DOHH2 (cell line): Measurements from ENCODE around the gene GRIP2.

ENCODE experiments used
- H3F3A ChIP-seq: fragments of 200-600 bp; sonication (generic), shearing (Covaris generic); 2 replicates; pipeline ENCODE4 v1.6.0; 2016; ENCODE audit warnings: antibody characterized with exemption, mild to moderate bottlenecking; ENCODE audit not compliant: control insufficient read depth, insufficient read depth
- H3K27ac ChIP-seq: fragments of 200-600 bp; sonication (generic); 2 replicates; pipeline ENCODE4 v1.5.1; 2014; ENCODE audit warnings: low read depth, mild to moderate bottlenecking, low read length, moderate library complexity
- H3K27me3 ChIP-seq: fragments of 200-600 bp; sonication (generic); 2 replicates; pipeline ENCODE4 v1.6.1; 2014; ENCODE audit warnings: mild to moderate bottlenecking, low read length, mixed read lengths; ENCODE audit not compliant: control insufficient read depth
- H3K36me3 ChIP-seq: fragments of 200-600 bp; sonication (generic); 2 replicates; pipeline ENCODE4 v1.6.1; 2014; ENCODE audit warnings: mild to moderate bottlenecking, low read length, moderate library complexity, mixed read lengths; ENCODE audit not compliant: control insufficient read depth
- H3K4me1 ChIP-seq: fragments of 200-600 bp; sonication (generic); 2 replicates; pipeline ENCODE4 v1.6.1; 2014; ENCODE audit warnings: mild to moderate bottlenecking, low read length, mixed read lengths; ENCODE audit not compliant: control insufficient read depth
- H3K4me2 ChIP-seq: fragments of 200-600 bp; sonication (generic); 2 replicates; pipeline ENCODE4 v1.6.0; 2014; ENCODE audit warnings: mild to moderate bottlenecking, low read length, moderate library complexity
- H3K4me3 ChIP-seq: fragments of 200-600 bp; sonication (generic); 2 replicates; pipeline ENCODE4 v1.5.1; 2014; ENCODE audit warnings: mild to moderate bottlenecking, low read length, mixed read lengths
- H3K79me2 ChIP-seq: fragments of 200-600 bp; sonication (generic); 2 replicates; pipeline ENCODE4 v1.6.1; 2014; ENCODE audit warnings: mild to moderate bottlenecking, low read length, mixed read lengths; ENCODE audit not compliant: control insufficient read depth
- H3K9me2 ChIP-seq: fragments of 200-600 bp; sonication (generic); replicated peaks from 2 replicates; pipeline ENCODE4 v1.6.1; 2014; ENCODE audit warnings: mild to moderate bottlenecking, low read length, mixed read lengths; ENCODE audit not compliant: control insufficient read depth
- H3K9me3 ChIP-seq: fragments of 200-600 bp; sonication (generic); 2 replicates; pipeline ENCODE4 v1.6.1; 2014; ENCODE audit warnings: antibody characterized with exemption, low read length, mixed read lengths; ENCODE audit not compliant: control insufficient read depth, insufficient read depth
- H4K20me1 ChIP-seq: fragments of 200-600 bp; sonication (generic); 2 replicates; pipeline ENCODE4 v1.6.0; 2014; ENCODE audit warnings: low read depth, mild to moderate bottlenecking, antibody characterized with exemption, low read length, moderate library complexity; ENCODE audit not compliant: control insufficient read depth, insufficient read depth
- EZH2phosphoT487 ChIP-seq: fragments of 200-600 bp; sonication (generic); IDR thresholded peaks from 2 replicates; pipeline ENCODE4 v1.6.1; 2017; ENCODE audit warnings: borderline replicate concordance, mild to moderate bottlenecking, antibody characterized with exemption, low read length, moderate library complexity, mixed read lengths
- TF ChIP-seq, protein P1 (sequence below): fragments of 200-600 bp; sonication (generic); IDR thresholded peaks from one replicate; pipeline ENCODE4 v1.5.1; 2014; ENCODE audit warnings: antibody characterized with exemption, mild to moderate bottlenecking, low read depth, low read length; ENCODE audit not compliant: poor library complexity, severe bottlenecking

GRIP2 gene

DNA sequence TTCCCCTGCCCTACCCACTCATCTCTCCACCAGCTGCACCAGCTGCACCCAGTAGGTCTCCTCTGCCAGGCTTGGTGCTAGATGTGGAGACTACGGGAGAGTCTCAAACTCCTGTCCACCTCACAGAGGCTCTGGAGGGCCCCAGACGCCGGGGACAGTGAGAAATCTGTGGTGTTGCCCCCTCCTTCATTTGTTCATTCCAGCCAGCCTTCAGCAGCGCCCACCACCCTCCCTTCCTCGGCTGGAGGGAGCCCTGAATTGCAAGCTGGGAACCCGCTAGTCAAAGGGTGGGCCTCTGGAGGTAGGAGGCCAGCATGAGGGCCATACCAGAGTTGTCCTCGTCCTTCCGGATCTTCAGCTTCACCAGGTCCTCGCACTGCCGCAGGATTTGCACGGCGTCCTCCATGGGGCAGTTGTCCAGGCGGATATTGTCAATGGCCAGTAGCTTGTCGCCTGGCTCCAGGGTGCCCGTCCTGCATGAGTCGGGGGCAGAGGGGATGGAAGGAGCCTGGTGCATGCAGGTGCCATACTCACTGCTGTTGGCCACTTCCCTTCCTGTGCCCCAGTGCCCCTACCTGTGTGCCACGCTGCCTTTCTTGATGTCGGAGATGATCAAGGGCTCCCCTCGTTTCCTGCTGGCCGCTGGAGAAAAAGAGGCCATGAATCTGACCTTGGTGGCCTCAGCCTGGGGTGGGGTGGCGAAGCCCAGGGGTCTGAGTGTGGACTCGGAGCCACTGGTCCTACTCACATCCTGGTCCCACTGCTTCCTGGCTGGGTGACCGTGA lies 29.1 kb downstream of the GRIP2 start:
- Histone ChIP-seq H3K4me1 (no peaks in the 10 kb centered on the region), H4K20me1 (no peaks in the 10 kb centered on the region), H3F3A (no peaks in the 10 kb centered on the region), H3K4me3 (no peak overlapping the region), H3K27ac (no peak overlapping the region), H3K36me3 (no peaks in the 10 kb centered on the region), H3K4me2 (no peak overlapping the region), H3K9me2 (no peaks in the 10 kb centered on the region), H3K79me2 (no peaks in the 10 kb centered on the region), H3K9me3 (no peaks in the 10 kb centered on the region), H3K27me3 (no peaks in the 10 kb centered on the region; the same call in 1 of the 2 replicates)
- TF ChIP-seq EZH2phosphoT487 = no peak
- TF ChIP-seq, protein P1, sequence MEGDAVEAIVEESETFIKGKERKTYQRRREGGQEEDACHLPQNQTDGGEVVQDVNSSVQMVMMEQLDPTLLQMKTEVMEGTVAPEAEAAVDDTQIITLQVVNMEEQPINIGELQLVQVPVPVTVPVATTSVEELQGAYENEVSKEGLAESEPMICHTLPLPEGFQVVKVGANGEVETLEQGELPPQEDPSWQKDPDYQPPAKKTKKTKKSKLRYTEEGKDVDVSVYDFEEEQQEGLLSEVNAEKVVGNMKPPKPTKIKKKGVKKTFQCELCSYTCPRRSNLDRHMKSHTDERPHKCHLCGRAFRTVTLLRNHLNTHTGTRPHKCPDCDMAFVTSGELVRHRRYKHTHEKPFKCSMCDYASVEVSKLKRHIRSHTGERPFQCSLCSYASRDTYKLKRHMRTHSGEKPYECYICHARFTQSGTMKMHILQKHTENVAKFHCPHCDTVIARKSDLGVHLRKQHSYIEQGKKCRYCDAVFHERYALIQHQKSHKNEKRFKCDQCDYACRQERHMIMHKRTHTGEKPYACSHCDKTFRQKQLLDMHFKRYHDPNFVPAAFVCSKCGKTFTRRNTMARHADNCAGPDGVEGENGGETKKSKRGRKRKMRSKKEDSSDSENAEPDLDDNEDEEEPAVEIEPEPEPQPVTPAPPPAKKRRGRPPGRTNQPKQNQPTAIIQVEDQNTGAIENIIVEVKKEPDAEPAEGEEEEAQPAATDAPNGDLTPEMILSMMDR = no peak

DNA sequence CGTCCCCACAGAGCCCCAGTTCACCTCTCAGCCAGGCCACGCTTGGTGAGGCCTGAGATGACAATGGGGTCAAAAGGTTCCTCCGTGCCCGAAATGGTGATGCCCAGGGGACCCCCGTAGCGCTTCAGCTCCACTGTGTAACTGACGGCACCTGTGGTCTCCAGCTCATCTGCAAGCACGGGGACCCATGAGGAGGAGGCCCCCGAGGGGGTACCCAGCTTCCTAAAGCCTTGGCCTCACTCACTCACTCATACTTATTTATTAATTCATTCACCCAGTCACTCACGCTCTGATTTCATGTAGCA lies 30.4 kb downstream of the GRIP2 start:
- Histone ChIP-seq H3K9me3 (no peaks in the 10 kb centered on the region), H3K27ac (no peak overlapping the region), H3K4me1 (no peaks in the 10 kb centered on the region), H3K79me2 (no peaks in the 10 kb centered on the region), H4K20me1 (no peaks in the 10 kb centered on the region), H3K4me2 (no peak overlapping the region), H3K27me3 (no peaks in the 10 kb centered on the region; the same call in 1 of the 2 replicates), H3F3A (no peaks in the 10 kb centered on the region), H3K9me2 (no peaks in the 10 kb centered on the region), H3K36me3 (no peaks in the 10 kb centered on the region), H3K4me3 (no peak overlapping the region)
- TF ChIP-seq, protein P1 = no peak
- TF ChIP-seq EZH2phosphoT487 = no peak

GRCh38 chr3:14508966-14509795 lies 31.0 kb downstream of the GRIP2 start:
- Histone ChIP-seq H4K20me1 (no peaks in the 10 kb centered on the region), H3K9me3 (no peaks in the 10 kb centered on the region), H3K4me2 (no peak overlapping the region), H3K79me2 (no peaks in the 10 kb centered on the region), H3K4me3 (no peak overlapping the region), H3K27ac (no peak overlapping the region), H3K36me3 (no peaks in the 10 kb centered on the region), H3K4me1 (no peaks in the 10 kb centered on the region), H3F3A (no peaks in the 10 kb centered on the region), H3K27me3 (no peaks in the 10 kb centered on the region; the same call in 1 of the 2 replicates), H3K9me2 (no peaks in the 10 kb centered on the region)
- TF ChIP-seq, protein P1 = peak; percentile 81
- no peak for TF ChIP-seq EZH2phosphoT487
